K562 (cell line): ENCODE measurements around the gene TTBK2.

Experiments
- BRCA1 ChIP-seq, 2 experiments: fragments of 450-650 bp in 1 of 2; sonication (generic) in 1 of 2; formaldehyde crosslinking in 1 of 2; IDR thresholded peaks; 2 replicates each; pipeline versions ENCODE4 v1.5.0 to v1.6.1; 2017 to 2020; ENCODE audit warnings: mild to moderate bottlenecking in 1 of 2, missing genetic modification reagents in 1 of 2
- COPS2 ChIP-seq: fragments of 450-650 bp; conservative IDR thresholded peaks from 2 replicates; pipeline ENCODE4 v1.6.1; 2016; ENCODE audit warnings: mild to moderate bottlenecking, moderate library complexity
- CTCF ChIP-seq, 3 experiments: IDR thresholded peaks in 2 of 3; conservative IDR thresholded peaks in 1 of 3; 2 replicates each; pipeline ENCODE4 v1.5.1; 2011 to 2012; ENCODE audit warnings: low read length in 3 of 3, mild to moderate bottlenecking in 3 of 3, control low read depth in 2 of 3, improper control_type of control experiment in 1 of 3, inconsistent platforms in 1 of 3, low read depth in 1 of 3, mixed read lengths in 1 of 3, moderate library complexity in 1 of 3; ENCODE audit not compliant: insufficient read depth in 2 of 3
- EP300 ChIP-seq: IDR thresholded peaks from 2 replicates; pipeline ENCODE4 v1.6.1; 2012; ENCODE audit warnings: low read length, improper control_type of control experiment
- HMBOX1 ChIP-seq: sonication (generic); IDR thresholded peaks from 2 replicates; pipeline ENCODE4 v1.6.1; 2016
- MAFK ChIP-seq: IDR thresholded peaks from 2 replicates; pipeline ENCODE4 v1.6.1; 2011; ENCODE audit warnings: low read length, improper control_type of control experiment
- MCM3 ChIP-seq: fragments of 450-650 bp; IDR thresholded peaks from 2 replicates; pipeline ENCODE4 v1.6.1; 2016
- NCOR1 ChIP-seq: fragments of 450-650 bp; IDR thresholded peaks from 2 replicates; pipeline ENCODE4 v1.6.1; 2016; ENCODE audit warnings: mild to moderate bottlenecking, moderate library complexity
- TAF15 ChIP-seq: fragments of 200-400 bp; formaldehyde crosslinking; IDR thresholded peaks from 2 replicates; pipeline ENCODE4 v1.6.1; 2017; ENCODE audit warnings: mild to moderate bottlenecking, low read depth, low read length, moderate library complexity

DNA sequence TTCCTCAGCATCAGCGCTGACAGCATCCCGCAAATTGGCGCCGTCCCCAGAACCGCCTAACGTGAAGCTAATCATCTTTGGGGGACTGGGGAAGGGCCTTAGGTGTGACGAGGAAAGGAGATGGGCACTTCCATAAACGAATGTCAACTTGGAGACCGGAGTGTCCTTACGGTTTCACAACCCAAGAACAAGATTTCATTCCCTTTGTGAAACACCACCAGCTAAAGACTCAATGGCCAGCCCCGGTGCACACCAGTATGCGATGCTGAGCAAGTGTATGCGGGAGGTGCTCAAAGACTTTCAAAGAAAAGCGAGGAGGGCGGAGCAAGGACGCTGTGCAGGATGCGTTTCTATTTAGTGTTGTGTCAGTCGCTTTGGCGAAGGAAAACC is 759 bp upstream of the TTBK2 start:
- TF ChIP-seq MCM3 (no peak), NCOR1 (no peak), BRCA1 (IDR thresholded peaks at IDR 0.05) (no peak), BRCA1 (CRISPR knock-in tag; IDR thresholded peaks at IDR 0.05) (no peak), EP300 (no peak), MAFK (no peak), HMBOX1 (no peak), COPS2 (no peak), CTCF (IDR thresholded peaks at IDR 0.05 in 2 of 3, conservative IDR thresholded peaks at IDR 0.05 in 1 of 3; ENCODE audit: insufficient read depth in 2 of 3, low read depth in 1 of 3, low read length in 3 of 3) (no peak), TAF15 (no peak)
